Measurements from ENCODE around the gene RPEL1.

GRCh38 chr10:103277713-103278536 is 32.2 kb downstream of the RPEL1 start:
- TF ChIP-seq CTCF (conservative IDR thresholded peaks at IDR 0.05; ENCODE audit: low read length) (no peak), EZH2phosphoT487 (IDR thresholded peaks at IDR 0.05; ENCODE audit: borderline replicate concordance) (no peak)
